Measurements from ENCODE around the gene MUC4.
"Not testable (repeated sequence)": the region's sequence is repeated elsewhere in the genome, so short reads cannot be mapped to it uniquely, and the experiment has no call there.

Gene MUC4

DNA sequence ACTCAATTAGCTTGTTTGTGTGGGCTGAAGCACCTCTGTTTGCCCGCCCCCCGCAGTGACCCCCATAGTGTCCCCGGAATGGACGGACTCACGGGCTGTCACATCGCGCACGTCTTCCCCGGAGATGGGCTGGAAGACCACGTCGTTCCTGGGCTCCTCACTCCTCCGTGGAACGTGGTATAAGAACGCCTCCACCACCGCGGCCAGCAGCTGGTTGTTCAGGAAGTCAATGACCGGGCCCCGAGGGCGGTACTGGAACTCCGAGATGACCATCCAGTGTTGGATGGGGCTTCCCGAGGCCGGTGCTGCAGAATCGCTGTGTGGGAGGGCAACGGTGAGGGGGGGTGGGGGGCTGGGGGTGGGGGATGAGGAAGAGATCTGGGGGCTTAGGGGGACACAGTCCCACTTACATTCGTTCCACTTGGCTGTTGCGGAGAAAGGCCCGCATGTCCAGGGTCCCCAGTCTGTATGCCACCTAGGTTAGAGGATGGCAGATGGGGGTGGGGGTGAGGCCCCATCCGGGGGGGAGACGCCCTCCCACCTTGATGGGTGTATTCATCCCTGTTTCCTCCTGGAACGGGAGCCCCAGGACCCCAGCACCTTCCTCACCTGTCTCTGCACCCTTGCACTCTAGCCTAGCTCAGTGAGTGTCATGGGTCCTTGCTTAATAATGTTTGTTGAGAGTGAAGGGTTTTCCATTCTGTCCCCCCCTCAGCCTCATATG lies 60.8 kb downstream of the MUC4 start:
- Histone ChIP-seq H3K27ac (ENCODE audit: low read depth, low read length) (no peak overlapping the region), H2AK5ac (ENCODE audit: low read length) (no peak overlapping the region), H3K27me3 (ENCODE audit: insufficient read depth, low read length, poor library complexity) (no peaks in the 10 kb centered on the region), H3K4me1 (ENCODE audit: control insufficient read depth, low read depth, low read length) (no peaks in the 10 kb centered on the region), H3K56ac (ENCODE audit: low read length) (no peak overlapping the region), H3K18ac (ENCODE audit: low read length) (no peak overlapping the region), H3K36me3 (ENCODE audit: control insufficient read depth, insufficient read depth, low read length) (no peaks in the 10 kb centered on the region), H2BK120ac (ENCODE audit: low read depth, low read length) (no peak overlapping the region), H2BK5ac (ENCODE audit: low read length) (no peak overlapping the region), H4K8ac (ENCODE audit: low read depth, low read length) (no peak overlapping the region), H3K9ac (ENCODE audit: low read length) (no peak overlapping the region), H3K4me3 (ENCODE audit: low read length) (no peak overlapping the region), H2BK15ac (replicated peaks; ENCODE audit: low read depth) (no peak overlapping the region), H3K79me1 (ENCODE audit: low read length) (no peaks in the 10 kb centered on the region), H3K23ac (ENCODE audit: low read length) (no peak overlapping the region), H3K4ac (ENCODE audit: low read depth, low read length) (no peak overlapping the region), H4K5ac (ENCODE audit: low read length) (no peak overlapping the region), H3K79me2 (ENCODE audit: control insufficient read depth, insufficient read depth, low read length) (no peaks in the 10 kb centered on the region), H3K4me2 (ENCODE audit: low read length) (no peak overlapping the region)
- WGBS (ENCODE audit: extremely low coverage, insufficient coverage, low lambda C conversion rate), result no CpG with 5 or more reads among the region's 30 CpGs
- no peak for DNase-seq

DNA sequence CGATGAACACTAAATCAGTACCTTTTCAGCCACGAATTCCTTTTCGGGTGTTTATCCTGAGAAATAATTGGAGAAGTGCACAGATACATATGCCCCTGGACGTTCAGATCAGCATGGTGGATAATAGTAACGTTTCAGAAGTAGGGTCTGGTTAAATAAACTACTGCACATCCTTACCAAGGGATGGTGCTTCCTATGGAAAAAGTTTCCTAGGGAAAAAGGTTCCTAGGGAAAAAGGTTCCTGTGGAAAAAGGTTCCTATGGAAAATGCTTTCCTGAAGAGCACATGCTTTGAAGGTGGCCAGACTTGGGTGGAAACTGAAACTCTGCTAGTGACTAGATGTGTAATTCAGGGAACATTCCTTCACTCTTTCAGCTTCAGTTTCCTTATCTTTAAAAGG lies 62.6 kb downstream of the MUC4 start:
- H3K79me1 ChIP-seq (ENCODE audit: low read length), result not testable (repeated sequence)

DNA sequence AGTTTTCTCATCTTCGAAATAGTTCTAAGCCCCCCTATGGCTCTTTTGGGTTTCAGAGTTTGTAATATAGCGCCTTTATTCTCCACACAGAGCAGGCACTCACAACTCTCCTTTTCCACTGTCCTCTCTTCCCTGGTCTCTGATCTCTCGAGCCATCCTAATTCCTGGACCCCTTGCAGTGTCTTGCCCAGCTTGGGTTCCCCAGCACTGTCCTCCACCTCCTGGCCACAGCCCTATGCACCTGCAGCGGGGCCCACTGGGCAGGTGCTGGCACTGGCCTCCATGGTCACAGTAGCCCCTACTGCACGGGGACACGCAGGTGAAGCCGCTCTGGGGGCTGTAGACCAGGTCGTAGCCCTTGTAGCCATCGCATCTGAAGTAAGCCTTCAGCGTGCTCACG lies 63.1 kb downstream of the MUC4 start:
- Histone ChIP-seq H2BK5ac (ENCODE audit: low read length) (no peak overlapping the region), H3K4me2 (ENCODE audit: low read length) (no peak overlapping the region), H4K8ac (ENCODE audit: low read depth, low read length) (no peak overlapping the region), H3K79me1 (ENCODE audit: low read length) (no peaks in the 10 kb centered on the region), H3K56ac (ENCODE audit: low read length) (peak overlapping the region; percentile 15), H3K27ac (ENCODE audit: low read depth, low read length) (no peak overlapping the region), H3K4me3 (ENCODE audit: low read length) (no peak overlapping the region), H3K18ac (ENCODE audit: low read length) (no peak overlapping the region), H3K36me3 (ENCODE audit: control insufficient read depth, insufficient read depth, low read length) (no peaks in the 10 kb centered on the region), H3K4ac (ENCODE audit: low read depth, low read length) (no peak overlapping the region), H4K5ac (ENCODE audit: low read length) (no peak overlapping the region), H2BK120ac (ENCODE audit: low read depth, low read length) (no peak overlapping the region), H3K4me1 (ENCODE audit: control insufficient read depth, low read depth, low read length) (no peaks in the 10 kb centered on the region), H3K9ac (ENCODE audit: low read length) (no peak overlapping the region), H3K27me3 (ENCODE audit: insufficient read depth, low read length, poor library complexity) (no peaks in the 10 kb centered on the region), H3K23ac (ENCODE audit: low read length) (no peak overlapping the region), H2BK15ac (replicated peaks; ENCODE audit: low read depth) (no peak overlapping the region), H3K79me2 (ENCODE audit: control insufficient read depth, insufficient read depth, low read length) (no peaks in the 10 kb centered on the region), H2AK5ac (ENCODE audit: low read length) (no peak overlapping the region)
- no CpG with 5 or more reads among the region's 11 CpGs for WGBS (ENCODE audit: extremely low coverage, insufficient coverage, low lambda C conversion rate)
- DNase-seq, result no peak

More for the DNA sequence above, 62.6 kb downstream of the MUC4 start:
- DNase-seq; H3K27ac ChIP-seq (ENCODE audit: low read depth, low read length); H2BK15ac ChIP-seq (replicated peaks; ENCODE audit: low read depth); H3K56ac ChIP-seq (ENCODE audit: low read length); H4K5ac ChIP-seq (ENCODE audit: low read length); H3K4me1 ChIP-seq (ENCODE audit: control insufficient read depth, low read depth, low read length); H3K9ac ChIP-seq (ENCODE audit: low read length); H2BK120ac ChIP-seq (ENCODE audit: low read depth, low read length); H3K36me3 ChIP-seq (ENCODE audit: control insufficient read depth, insufficient read depth, low read length); H3K4me2 ChIP-seq (ENCODE audit: low read length); H3K4me3 ChIP-seq (ENCODE audit: low read length); H4K8ac ChIP-seq (ENCODE audit: low read depth, low read length); H2BK5ac ChIP-seq (ENCODE audit: low read length); H3K27me3 ChIP-seq (ENCODE audit: insufficient read depth, low read length, poor library complexity); H3K18ac ChIP-seq (ENCODE audit: low read length); H3K23ac ChIP-seq (ENCODE audit: low read length); H3K4ac ChIP-seq (ENCODE audit: low read depth, low read length); H3K79me2 ChIP-seq (ENCODE audit: control insufficient read depth, insufficient read depth, low read length); H2AK5ac ChIP-seq (ENCODE audit: low read length): not testable (repeated sequence)
- no CpG with 5 or more reads among the region's 5 CpGs for WGBS (ENCODE audit: extremely low coverage, insufficient coverage, low lambda C conversion rate)

DNA sequence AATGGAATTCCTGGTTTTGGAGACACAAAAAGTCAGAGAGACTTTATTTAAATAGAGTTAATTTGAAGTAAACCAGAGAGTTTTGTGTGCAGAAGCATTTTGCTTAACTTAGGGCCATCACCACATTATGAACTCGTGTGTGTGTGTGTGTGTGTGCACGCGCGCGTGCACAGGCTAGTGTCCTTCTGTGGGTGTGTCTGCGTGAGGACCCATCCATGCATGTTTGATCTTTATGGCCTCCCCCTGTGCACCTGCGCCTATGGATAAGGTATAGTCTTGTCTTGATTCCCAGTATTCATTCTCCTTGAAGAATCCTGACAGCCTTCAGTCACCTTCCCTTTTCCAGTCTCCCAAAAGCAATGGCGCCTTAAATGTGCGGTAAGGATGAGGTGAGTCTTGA lies 65.0 kb downstream of the MUC4 start:
- H3K27ac ChIP-seq (ENCODE audit: low read depth, low read length), result no peak overlapping the region
- H2BK5ac ChIP-seq (ENCODE audit: low read length), result no peak overlapping the region
- no peak overlapping the region for H4K8ac ChIP-seq (ENCODE audit: low read depth, low read length)
- H3K9ac ChIP-seq (ENCODE audit: low read length), result no peak overlapping the region
- no peak for DNase-seq
- no peak overlapping the region for H2AK5ac ChIP-seq (ENCODE audit: low read length)
- H3K79me2 ChIP-seq (ENCODE audit: control insufficient read depth, insufficient read depth, low read length), result no peaks in the 10 kb centered on the region
- no peak overlapping the region for H3K4me3 ChIP-seq (ENCODE audit: low read length)
- no CpG with 5 or more reads among the region's 9 CpGs for WGBS (ENCODE audit: extremely low coverage, insufficient coverage, low lambda C conversion rate)
- H3K36me3 ChIP-seq (ENCODE audit: control insufficient read depth, insufficient read depth, low read length), result no peaks in the 10 kb centered on the region
- H3K4me2 ChIP-seq (ENCODE audit: low read length), result no peak overlapping the region
- H3K4ac ChIP-seq (ENCODE audit: low read depth, low read length), result no peak overlapping the region
- H2BK120ac ChIP-seq (ENCODE audit: low read depth, low read length), result no peak overlapping the region
- H4K5ac ChIP-seq (ENCODE audit: low read length), result no peak overlapping the region
- H3K4me1 ChIP-seq (ENCODE audit: control insufficient read depth, low read depth, low read length), result no peaks in the 10 kb centered on the region
- H2BK15ac ChIP-seq (replicated peaks; ENCODE audit: low read depth), result no peak overlapping the region
- H3K27me3 ChIP-seq (ENCODE audit: insufficient read depth, low read length, poor library complexity), result no peaks in the 10 kb centered on the region
- H3K18ac ChIP-seq (ENCODE audit: low read length), result no peak overlapping the region
- H3K79me1 ChIP-seq (ENCODE audit: low read length), result no peaks in the 10 kb centered on the region
- no peak overlapping the region for H3K56ac ChIP-seq (ENCODE audit: low read length)
- H3K23ac ChIP-seq (ENCODE audit: low read length), result no peak overlapping the region

DNA sequence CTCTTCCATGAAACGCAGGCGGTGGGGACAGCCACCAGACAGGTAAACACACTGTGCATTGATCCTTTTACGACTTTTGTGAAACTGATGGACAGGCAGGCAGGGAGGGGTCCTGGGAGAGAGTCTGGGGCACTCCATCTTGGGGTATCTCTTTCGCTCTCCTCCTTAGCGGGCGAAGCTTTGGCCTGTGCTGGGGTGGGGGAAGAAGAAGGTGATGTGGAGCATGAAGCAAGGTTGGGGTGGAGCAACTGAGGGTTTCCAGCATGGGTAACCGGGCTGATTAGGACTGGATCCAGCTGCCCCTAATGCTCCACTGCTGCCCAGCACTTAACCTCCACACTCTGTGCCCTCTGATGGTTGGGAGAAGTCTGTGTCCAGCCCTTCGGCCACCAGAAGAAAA lies 65.4 kb downstream of the MUC4 start:
- H4K8ac ChIP-seq (ENCODE audit: low read depth, low read length), result no peak overlapping the region
- WGBS (ENCODE audit: extremely low coverage, insufficient coverage, low lambda C conversion rate), result no CpG with 5 or more reads among the region's 8 CpGs
- H3K4me3 ChIP-seq (ENCODE audit: low read length), result no peak overlapping the region
- H3K56ac ChIP-seq (ENCODE audit: low read length), result no peak overlapping the region
- no peaks in the 10 kb centered on the region for H3K4me1 ChIP-seq (ENCODE audit: control insufficient read depth, low read depth, low read length)
- H2AK5ac ChIP-seq (ENCODE audit: low read length), result no peak overlapping the region
- no peak overlapping the region for H3K4me2 ChIP-seq (ENCODE audit: low read length)
- no peak overlapping the region for H3K4ac ChIP-seq (ENCODE audit: low read depth, low read length)
- H3K79me1 ChIP-seq (ENCODE audit: low read length), result no peaks in the 10 kb centered on the region
- no peak overlapping the region for H3K9ac ChIP-seq (ENCODE audit: low read length)
- no peak overlapping the region for H2BK5ac ChIP-seq (ENCODE audit: low read length)
- H3K23ac ChIP-seq (ENCODE audit: low read length), result no peak overlapping the region
- no peak overlapping the region for H3K27ac ChIP-seq (ENCODE audit: low read depth, low read length)
- H2BK120ac ChIP-seq (ENCODE audit: low read depth, low read length), result no peak overlapping the region
- no peak overlapping the region for H3K18ac ChIP-seq (ENCODE audit: low read length)
- no peak for DNase-seq
- no peaks in the 10 kb centered on the region for H3K36me3 ChIP-seq (ENCODE audit: control insufficient read depth, insufficient read depth, low read length)
- no peak overlapping the region for H4K5ac ChIP-seq (ENCODE audit: low read length)
- H2BK15ac ChIP-seq (replicated peaks; ENCODE audit: low read depth), result no peak overlapping the region
- no peaks in the 10 kb centered on the region for H3K27me3 ChIP-seq (ENCODE audit: insufficient read depth, low read length, poor library complexity)
- no peaks in the 10 kb centered on the region for H3K79me2 ChIP-seq (ENCODE audit: control insufficient read depth, insufficient read depth, low read length)

DNA sequence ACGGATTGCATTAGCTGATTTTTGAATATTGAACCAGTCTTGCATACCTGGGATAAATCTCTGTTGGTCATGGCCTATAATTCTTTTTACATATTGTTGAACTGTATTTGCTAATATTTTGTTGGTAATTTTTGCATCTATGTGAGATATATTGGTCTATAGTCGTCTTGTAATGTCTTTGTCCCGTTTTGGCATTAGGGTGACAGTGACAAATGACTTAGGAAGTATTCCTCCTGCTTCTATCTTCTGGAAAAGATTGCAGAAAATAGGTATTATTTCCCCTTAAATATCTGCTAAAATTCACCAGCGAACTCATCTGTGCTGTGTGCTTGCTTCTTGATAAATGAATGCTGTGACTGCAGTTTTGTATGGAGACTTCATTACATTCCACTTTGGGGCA lies 67.3 kb downstream of the MUC4 start:
- Histone ChIP-seq H3K9ac (ENCODE audit: low read length) (no peak overlapping the region), H2BK15ac (replicated peaks; ENCODE audit: low read depth) (no peak overlapping the region), H3K56ac (ENCODE audit: low read length) (no peak overlapping the region), H2BK5ac (ENCODE audit: low read length) (no peak overlapping the region), H3K18ac (ENCODE audit: low read length) (no peak overlapping the region), H3K4ac (ENCODE audit: low read depth, low read length) (no peak overlapping the region), H3K4me1 (ENCODE audit: control insufficient read depth, low read depth, low read length) (no peaks in the 10 kb centered on the region), H3K4me3 (ENCODE audit: low read length) (no peak overlapping the region), H2BK120ac (ENCODE audit: low read depth, low read length) (no peak overlapping the region), H3K36me3 (ENCODE audit: control insufficient read depth, insufficient read depth, low read length) (no peaks in the 10 kb centered on the region), H3K79me2 (ENCODE audit: control insufficient read depth, insufficient read depth, low read length) (no peaks in the 10 kb centered on the region), H3K4me2 (ENCODE audit: low read length) (no peak overlapping the region), H3K27me3 (ENCODE audit: insufficient read depth, low read length, poor library complexity) (no peaks in the 10 kb centered on the region), H4K8ac (ENCODE audit: low read depth, low read length) (no peak overlapping the region), H3K27ac (ENCODE audit: low read depth, low read length) (no peak overlapping the region), H4K5ac (ENCODE audit: low read length) (no peak overlapping the region), H2AK5ac (ENCODE audit: low read length) (no peak overlapping the region), H3K79me1 (ENCODE audit: low read length) (no peaks in the 10 kb centered on the region), H3K23ac (ENCODE audit: low read length) (no peak overlapping the region)
- DNase-seq, result no peak
- no CpG with 5 or more reads among the region's 4 CpGs for WGBS (ENCODE audit: extremely low coverage, insufficient coverage, low lambda C conversion rate)
